Inferior parietal cortex (tissue), 1 donor: ENCODE results near the gene MAD1L1.
"Not testable (repeated sequence)": the region's sequence is repeated elsewhere in the genome, so short reads cannot be mapped to it uniquely, and the experiment has no call there.

Experiments
- DNase-seq: peaks from one replicate; pipeline ENCODE4 v3.0.0-alpha.2; 2016; ENCODE audit errors: extremely low spot score

Gene MAD1L1

GRCh38 chr7:2048006-2048405 is 184.7 kb downstream of the MAD1L1 start:
- DNase-seq = no peak

- no peak for DNase-seq
Observed at GRCh38 chr7:2046581-2047565, 185.9 kb downstream of the MAD1L1 start.

DNA sequence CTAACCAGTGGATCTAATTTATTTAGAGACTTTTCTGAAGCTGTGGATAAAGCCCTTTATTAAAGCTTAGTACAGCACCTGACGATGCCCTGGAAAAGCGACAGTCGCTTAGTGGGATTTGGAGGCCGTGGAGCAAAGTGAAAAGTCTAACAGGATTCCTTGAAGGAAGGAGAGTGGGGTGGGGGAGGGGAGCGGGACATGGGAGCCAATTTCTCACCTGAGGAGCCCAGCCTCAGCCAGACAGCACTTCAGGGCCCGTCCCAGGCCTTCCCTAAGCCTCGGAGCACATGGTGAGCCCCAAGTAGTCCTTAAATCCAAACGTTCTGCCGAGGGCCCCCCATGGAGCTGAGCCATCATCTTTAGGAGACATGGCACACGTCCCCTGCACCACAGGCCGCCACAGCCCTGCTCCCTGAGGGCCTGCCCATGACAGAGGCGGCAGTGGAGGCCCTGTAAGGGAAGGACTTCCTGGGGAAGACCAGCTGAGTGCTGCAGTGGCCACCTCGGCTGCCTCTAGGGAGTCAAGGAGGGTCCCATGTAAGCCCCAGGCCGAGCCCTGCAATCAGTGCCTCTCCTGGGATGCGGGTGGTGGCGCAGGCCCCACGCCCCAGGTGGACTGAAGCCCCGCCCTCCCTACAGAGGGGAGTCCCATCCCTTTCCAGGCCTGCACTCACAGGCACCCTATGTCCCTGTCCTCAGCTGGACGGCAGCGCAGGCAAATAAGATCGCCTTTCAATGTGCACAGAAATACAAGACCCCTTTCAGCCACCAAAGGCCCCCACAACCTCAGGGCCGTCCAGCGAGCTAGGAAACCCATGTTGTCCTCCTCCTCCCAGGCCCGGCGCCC is 187.0 kb downstream of the MAD1L1 start:
- DNase-seq = no peak

DNA sequence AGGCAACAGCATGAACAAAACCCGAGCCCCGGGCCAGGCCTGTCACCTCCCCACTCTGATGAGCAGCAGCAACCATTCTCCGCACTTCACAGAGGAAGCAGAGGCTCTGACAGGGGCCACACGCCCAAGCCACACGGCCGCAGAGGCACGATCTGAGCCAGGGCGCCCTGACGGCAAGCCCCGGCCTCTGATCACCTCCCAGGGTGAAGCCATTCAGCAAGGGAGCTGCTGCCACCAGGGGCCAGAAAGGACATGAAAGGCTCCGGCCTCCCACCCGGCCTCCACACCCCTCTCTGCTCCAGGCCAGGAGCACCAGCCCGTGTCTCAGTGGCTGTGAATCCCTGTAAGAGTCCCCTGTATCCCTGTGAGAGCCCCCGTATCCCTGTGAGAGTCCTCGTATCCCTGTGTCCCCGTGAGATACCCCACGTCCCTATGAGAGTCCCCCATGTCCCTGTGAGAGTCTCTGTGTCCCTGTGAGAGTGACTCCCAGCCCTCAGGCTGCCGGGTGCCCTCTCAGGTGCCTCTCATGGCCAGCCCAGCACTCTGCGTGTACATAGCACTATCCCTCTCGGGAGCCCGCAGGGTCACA is 187.8 kb downstream of the MAD1L1 start:
- no peak for DNase-seq

GRCh38 chr7:2044311-2044882 is 188.3 kb downstream of the MAD1L1 start:
- no peak for DNase-seq

DNA sequence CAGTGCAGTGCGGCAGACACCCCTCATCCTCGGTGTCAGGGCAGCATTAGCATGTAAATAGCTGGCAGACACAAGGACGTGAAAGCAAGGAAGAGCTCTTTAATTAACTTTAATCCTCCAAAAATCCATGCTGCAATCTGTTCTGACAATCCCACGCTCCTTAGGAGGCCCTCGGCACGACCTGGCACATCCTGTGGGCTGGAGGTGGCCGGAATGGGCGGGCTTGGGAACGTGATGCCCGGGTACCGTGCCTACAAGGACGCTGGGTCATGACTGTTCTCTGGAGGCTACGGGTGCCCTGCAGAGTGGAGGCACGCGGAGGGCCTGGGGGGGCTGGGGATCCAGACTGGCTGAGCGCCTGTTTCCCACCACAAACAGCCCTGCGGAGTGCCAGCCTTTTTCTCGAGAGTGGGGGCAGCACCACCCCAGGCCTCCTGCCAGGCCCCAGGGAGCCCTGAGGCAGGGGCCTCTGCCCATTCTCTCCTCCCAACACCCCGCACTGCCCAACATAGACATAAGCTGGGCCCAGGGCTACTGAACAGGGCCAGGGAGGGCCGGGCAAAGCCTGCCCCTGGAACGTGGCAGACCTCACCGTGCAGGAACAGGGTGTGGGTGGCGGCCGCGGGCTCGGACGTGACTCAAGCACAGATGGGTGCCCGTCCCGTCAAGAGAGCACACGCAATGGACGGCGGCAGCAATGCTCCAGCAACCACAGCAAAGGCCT is 189.3 kb downstream of the MAD1L1 start:
- no peak for DNase-seq

GRCh38 chr7:2042650-2043049 is 190.1 kb downstream of the MAD1L1 start:
- DNase-seq = no peak

DNA sequence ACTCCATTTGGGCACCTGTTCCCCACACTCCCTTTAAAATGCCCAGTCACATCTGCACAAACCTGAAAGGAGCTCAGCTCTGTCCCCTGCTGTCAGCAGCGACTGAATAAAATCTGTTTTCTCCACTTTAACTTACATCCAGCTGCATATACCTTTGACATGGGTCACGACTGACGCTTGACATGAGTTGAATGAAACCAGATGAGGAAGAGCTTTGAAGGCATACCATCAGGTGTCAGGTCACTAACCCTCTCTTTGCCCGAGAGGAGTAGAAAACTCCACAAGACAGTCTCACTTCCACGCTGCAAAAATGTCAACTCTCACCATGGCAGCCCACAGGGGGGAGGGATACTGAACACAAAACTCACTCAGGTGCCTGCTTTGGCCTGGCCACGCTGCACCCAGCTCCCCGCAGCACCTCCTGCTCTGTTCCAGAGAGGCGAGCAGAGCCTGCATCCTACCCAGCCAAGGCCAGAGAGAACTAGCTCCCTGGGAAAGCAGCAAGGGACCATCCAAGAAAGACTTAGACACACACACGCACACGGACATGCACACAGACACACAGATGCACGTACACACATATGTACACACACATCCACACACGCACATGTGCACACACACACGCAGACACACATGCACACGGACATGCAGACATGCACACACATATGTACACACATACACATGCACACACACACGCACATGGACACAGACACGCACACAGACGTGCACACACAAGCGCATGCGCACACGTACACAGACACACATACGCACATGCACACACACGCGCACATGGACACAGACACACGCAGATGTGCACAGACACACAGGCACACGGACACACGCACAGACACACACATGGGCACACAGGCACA is 191.0 kb downstream of the MAD1L1 start:
- no peak for DNase-seq

DNA sequence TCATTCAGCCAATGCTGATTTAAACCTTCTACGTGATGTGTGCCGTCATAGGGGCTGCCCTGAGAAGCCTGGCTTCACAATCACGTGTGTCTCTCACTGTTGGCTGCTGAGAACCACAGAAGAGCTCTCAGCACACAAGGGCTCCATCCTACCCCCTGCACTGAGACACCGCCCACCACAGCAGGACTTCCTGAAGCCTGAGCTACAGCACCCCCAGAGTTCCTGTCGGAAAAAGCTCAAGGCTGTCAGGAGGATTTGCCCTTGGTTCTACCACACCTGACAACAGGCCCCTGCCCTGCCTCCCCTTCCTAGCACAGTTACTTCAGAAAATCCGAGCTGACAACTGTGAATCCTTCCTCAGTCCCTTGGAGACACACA is 191.9 kb downstream of the MAD1L1 start:
- DNase-seq = no peak

- no peak for DNase-seq
Observed at GRCh38 chr7:2040201-2040892, 192.4 kb downstream of the MAD1L1 start.

GRCh38 chr7:2038931-2039728 is 193.6 kb downstream of the MAD1L1 start:
- DNase-seq = no peak

DNA sequence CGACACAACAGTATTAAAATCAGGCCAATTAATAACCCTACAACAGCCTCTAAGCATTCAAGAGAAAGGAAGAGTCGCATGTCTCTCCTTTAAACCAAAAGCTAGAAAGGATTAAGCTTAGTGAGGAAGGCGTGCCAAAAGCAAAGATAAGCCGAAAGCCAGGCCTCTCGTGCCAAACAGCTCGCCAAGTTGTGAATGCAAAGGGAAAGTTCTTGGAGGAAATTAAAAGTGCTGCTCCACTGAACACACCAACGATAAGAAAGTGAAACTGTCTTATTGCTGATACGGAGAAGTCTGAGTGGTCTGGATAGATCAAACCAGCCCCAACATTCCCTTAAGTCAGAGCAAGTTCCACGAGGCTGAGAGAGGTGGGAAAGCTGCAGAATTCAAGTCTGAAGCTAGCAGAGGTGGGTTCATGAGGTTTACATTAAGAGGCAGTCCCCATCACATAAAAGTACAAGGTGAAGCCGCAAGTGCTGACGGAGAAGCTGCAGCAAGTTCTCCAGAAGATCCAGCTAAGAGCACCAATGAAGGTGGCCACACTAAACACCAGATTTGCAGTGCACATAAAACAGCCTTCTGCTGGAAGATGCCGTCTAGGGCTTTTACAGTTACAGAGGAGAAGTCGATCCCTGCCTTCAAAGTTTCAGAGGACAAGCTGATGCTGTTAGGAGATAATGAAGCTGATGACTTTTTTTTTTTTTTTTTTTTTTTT is 194.8 kb downstream of the MAD1L1 start:
- peak; percentile 10 for DNase-seq

- no peak for DNase-seq
Observed at GRCh38 chr7:2037301-2037807, 195.4 kb downstream of the MAD1L1 start.

DNA sequence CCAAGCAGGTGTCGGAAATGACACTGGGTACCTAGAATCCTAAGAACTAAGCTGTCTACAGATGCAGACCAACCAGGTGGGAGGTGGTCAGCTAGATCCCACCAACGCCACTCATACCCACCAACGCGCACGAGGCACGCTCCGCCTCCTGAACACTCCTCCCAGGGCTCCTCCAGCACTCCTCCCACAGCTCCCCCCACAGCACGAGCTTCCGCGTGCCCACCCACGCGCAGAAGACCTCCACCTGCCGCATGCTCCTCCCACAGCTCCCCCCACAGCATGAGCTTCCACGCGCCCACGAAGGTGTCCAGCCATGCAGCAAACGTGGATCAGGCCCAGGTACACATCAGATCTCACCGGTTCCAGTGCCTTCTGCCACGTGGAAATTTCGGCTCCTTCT is 196.0 kb downstream of the MAD1L1 start:
- no peak for DNase-seq

- DNase-seq = not testable (repeated sequence)
Observed at GRCh38 chr7:2036201-2036600, 196.5 kb downstream of the MAD1L1 start.

- DNase-seq = no peak
Observed at GRCh38 chr7:2034291-2035201, 198.2 kb downstream of the MAD1L1 start.

DNA sequence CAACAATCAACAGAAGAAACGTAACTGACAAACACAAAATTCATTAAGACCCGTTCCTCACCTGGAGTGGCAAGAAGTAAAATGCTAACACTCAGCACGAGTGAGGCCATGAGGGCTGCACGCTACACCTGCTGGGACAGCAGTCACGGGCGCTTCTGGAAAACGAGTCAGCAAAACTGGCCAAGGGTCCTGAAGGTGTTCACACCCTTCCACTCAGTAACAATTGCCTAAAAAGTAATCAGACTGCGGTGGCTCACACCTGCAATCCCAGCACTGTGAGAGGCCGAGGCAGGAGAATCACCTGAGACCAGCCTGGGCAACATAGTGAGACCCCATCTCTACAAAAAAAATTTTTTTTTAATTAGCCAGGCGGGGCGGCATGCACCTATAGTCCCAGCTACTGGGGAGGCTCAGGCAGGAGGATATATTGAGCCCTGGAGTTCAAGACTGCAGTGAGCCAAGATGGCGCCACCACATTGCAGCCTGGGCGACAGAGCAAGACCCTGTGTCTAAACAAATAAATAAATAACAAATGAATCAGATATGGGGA is 199.1 kb downstream of the MAD1L1 start:
- no peak for DNase-seq
